B cell (primary cell): ENCODE results near the gene CCDC177. TPM values are rescaled to one million over a fixed set of nuclear protein-coding genes. Genes with fewer than 3 reads are reported as not detected.

Experiments used
- ATAC-seq: fragments of 200-7000 bp; cut with Tn5 transposase; one replicate; pipeline ENCODE4 v1.10.0; 2021; ENCODE audit warnings: low read depth, mild to moderate bottlenecking, moderate number of reproducible peaks, moderate library complexity
- CTCF ChIA-PET: fragments of 350-600 bp; sonication (Branson Sonifier 250); formaldehyde crosslinking; loops from one replicate; lab custom pipeline; 2021; ENCODE audit warnings: antibody characterized with exemption, inconsistent platforms; lab: Charles Lee
- POLR2A ChIA-PET: fragments of 350-600 bp; sonication (Branson Sonifier 250); formaldehyde crosslinking; loops from one replicate; lab custom pipeline; 2021; ENCODE audit warnings: antibody characterized with exemption; lab: Charles Lee
- DNase-seq: peaks from one replicate; pipeline ENCODE4 v3.0.0; 2013
- H2AFZ ChIP-seq: 2 replicates; pipeline ENCODE4 v1.6.1; 2012; ENCODE audit warnings: mild to moderate bottlenecking, low read depth, low read length; ENCODE audit not compliant: insufficient read depth, poor library complexity, severe bottlenecking
- H3K27ac ChIP-seq, 2 donors: 1 replicate in 1 of 2; 2 replicates in 1 of 2; pipeline ENCODE4 v1.5.1; 2012 to 2013; ENCODE audit warnings: low read length in 2 of 2, mild to moderate bottlenecking in 2 of 2, moderate library complexity in 1 of 2
- H3K27me3 ChIP-seq, 4 experiments: fragments of 200-600 bp in 1 of 4; sonication (generic) in 1 of 4; replicated peaks in 1 of 4; 1 replicate in 2 of 4; 2 replicates in 2 of 4; pipeline versions ENCODE4 v1.6.1 to v1.7.0; 2013 to 2016; ENCODE audit warnings: low read length in 3 of 4, mild to moderate bottlenecking in 2 of 4, mixed read lengths in 1 of 4, moderate library complexity in 1 of 4; ENCODE audit not compliant: insufficient read depth in 4 of 4, control insufficient read depth in 3 of 4; ENCODE audit errors: control extremely low read depth in 1 of 4
- H3K36me3 ChIP-seq, 2 experiments: replicated peaks in 1 of 2; 1 replicate in 1 of 2; 2 replicates in 1 of 2; pipeline versions ENCODE4 v1.6.1 to v1.7.1; 2013; ENCODE audit warnings: low read length in 1 of 2; ENCODE audit not compliant: insufficient read depth in 2 of 2, control insufficient read depth in 1 of 2; ENCODE audit errors: control extremely low read depth in 1 of 2, extremely low read depth in 1 of 2
- H3K4me1 ChIP-seq, 2 donors: fragments of 200-600 bp in 1 of 2; sonication (generic) in 1 of 2; 1 replicate in 1 of 2; 2 replicates in 1 of 2; pipeline versions ENCODE4 v1.5.1 to v1.6.1; 2013 to 2017; ENCODE audit warnings: low read length in 2 of 2; ENCODE audit not compliant: control insufficient read depth in 2 of 2, insufficient read depth in 2 of 2
- H3K4me2 ChIP-seq: replicated peaks from 2 replicates; pipeline ENCODE3; 2012; ENCODE audit warnings: mild to moderate bottlenecking, low read depth, low read length; ENCODE audit not compliant: poor library complexity, severe bottlenecking
- H3K4me3 ChIP-seq, 5 experiments: fragments of 200-600 bp in 1 of 5; sonication (generic) in 1 of 5; 1 replicate in 3 of 5; 2 replicates in 2 of 5; pipeline versions ENCODE4 v1.5.1 to v1.7.0; 2011 to 2016; ENCODE audit warnings: low read length in 4 of 5, mild to moderate bottlenecking in 4 of 5, low read depth in 2 of 5, control low read depth in 1 of 5, moderate library complexity in 1 of 5; ENCODE audit not compliant: insufficient read depth in 1 of 5; ENCODE audit errors: control extremely low read depth in 1 of 5, extremely low read depth in 1 of 5
- H3K79me2 ChIP-seq: fragments of 200-600 bp; sonication (generic); one replicate; pipeline ENCODE4 v1.6.0; 2016; ENCODE audit warnings: low read length; ENCODE audit not compliant: control insufficient read depth, insufficient read depth
- H3K9ac ChIP-seq: fragments of 200-600 bp; sonication (generic); 2 replicates; pipeline ENCODE4 v1.6.1; 2017; ENCODE audit warnings: mild to moderate bottlenecking, low read length, moderate library complexity
- H3K9me3 ChIP-seq, 3 donors: one replicate each; pipeline versions ENCODE4 v1.6.1 to v1.7.1; 2013; ENCODE audit warnings: low read length in 2 of 3; ENCODE audit not compliant: control insufficient read depth in 2 of 3, insufficient read depth in 1 of 3; ENCODE audit errors: control extremely low read depth in 1 of 3
- H4K20me1 ChIP-seq: 2 replicates; pipeline ENCODE4 v1.6.0; 2012; ENCODE audit warnings: mild to moderate bottlenecking, low read length; ENCODE audit not compliant: insufficient read depth, control insufficient read depth, poor library complexity, severe bottlenecking
- H3K27ac Mint-ChIP-seq: one replicate; pipeline ENCODE4 v1.8.0; 2021; ENCODE audit warnings: mixed read lengths
- H3K27me3 Mint-ChIP-seq: one replicate; pipeline ENCODE4 v1.8.0; 2021; ENCODE audit warnings: mixed read lengths
- H3K4me1 Mint-ChIP-seq: one replicate; pipeline ENCODE4 v1.8.0; 2021; ENCODE audit warnings: mixed read lengths
- H3K4me3 Mint-ChIP-seq: one replicate; pipeline ENCODE4 v1.8.0; 2021; ENCODE audit warnings: mixed read lengths
- H3K9me3 Mint-ChIP-seq: one replicate; pipeline ENCODE4 v1.8.0; 2022; ENCODE audit warnings: mixed read lengths; ENCODE audit not compliant: insufficient read depth
- EZH2 ChIP-seq: IDR thresholded peaks from 2 replicates; pipeline ENCODE4 v1.6.1; 2012; ENCODE audit warnings: borderline replicate concordance, low read depth, mild to moderate bottlenecking, moderate library complexity, low read length; ENCODE audit not compliant: insufficient read depth, poor library complexity, severe bottlenecking
- WGBS: methylation state at CpG from one replicate; pipeline ENCODE4 v1.1.5; 2013; ENCODE audit warnings: missing lambda C conversion rate; ENCODE audit not compliant: insufficient coverage; 5-methylcytosine and 5-hydroxymethylcytosine counted together
- intact Hi-C: fragments of 100-400 bp; cut with micrococcal nuclease; formaldehyde crosslinking; loops from one replicate; pipeline ENCODE4 v1.10.0; 2022
- polyA plus RNA-seq: library from polyadenylated mRNA; depleted of rRNA; stranded (reverse); fragments of >200 nt; gene quantifications from 2 replicates; pipeline ENCODE4 v1.2.3, GENCODE V29; 2012
- total RNA-seq, 2 donors: library from RNA; stranded (reverse); fragments of 120-200 nt in 1 of 2; gene quantifications; 1 replicate in 1 of 2; 2 replicates in 1 of 2; pipeline versions ENCODE4 v1.2.3 to v1.2.4, GENCODE V29; 2013 to 2022
- TF ChIP-seq, protein P1 (sequence below): fragments of 200-600 bp; IDR thresholded peaks from one replicate; pipeline ENCODE4 v1.8.0; 2022; ENCODE audit warnings: antibody characterized with exemption, mild to moderate bottlenecking

Gene CCDC177
- total and polyA plus RNA-seq, 2 donors (not counting 1 experiment from before 2014, with no cell fraction given) = not detected

DNA sequence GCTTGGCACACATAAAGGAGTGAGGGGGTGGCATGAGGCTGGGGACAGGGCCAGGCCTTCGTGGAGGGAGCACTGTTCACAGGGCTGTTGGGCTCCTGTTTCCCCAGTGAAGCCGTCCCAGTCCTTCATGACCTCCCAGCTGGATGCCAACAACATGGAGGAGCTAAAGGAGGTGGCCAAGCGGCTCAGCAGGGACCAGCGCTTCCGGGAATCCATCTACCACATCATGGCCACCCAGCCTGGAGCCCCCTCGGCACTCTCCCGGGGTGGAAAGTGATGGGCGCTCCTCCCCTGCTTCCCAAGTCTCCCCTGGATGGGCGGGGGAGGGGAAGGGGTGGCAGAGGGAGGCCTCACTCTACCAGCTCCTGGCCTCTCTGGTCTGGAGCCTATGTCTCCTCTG is 46.5 kb downstream of the CCDC177 start:
- no peak overlapping the region for H2AFZ ChIP-seq
- H3K36me3 ChIP-seq = no peaks in the 10 kb centered on the region
- ATAC-seq (no peak), DNase-seq (no peak)
- H3K9ac ChIP-seq = no peak overlapping the region
- H3K4me3 Mint-ChIP-seq = no peak overlapping the region
- H3K27ac ChIP-seq = no peak overlapping the region
- H3K4me1 Mint-ChIP-seq = no peaks in the 10 kb centered on the region
- no peak for TF ChIP-seq EZH2
- TF ChIP-seq, protein P1, sequence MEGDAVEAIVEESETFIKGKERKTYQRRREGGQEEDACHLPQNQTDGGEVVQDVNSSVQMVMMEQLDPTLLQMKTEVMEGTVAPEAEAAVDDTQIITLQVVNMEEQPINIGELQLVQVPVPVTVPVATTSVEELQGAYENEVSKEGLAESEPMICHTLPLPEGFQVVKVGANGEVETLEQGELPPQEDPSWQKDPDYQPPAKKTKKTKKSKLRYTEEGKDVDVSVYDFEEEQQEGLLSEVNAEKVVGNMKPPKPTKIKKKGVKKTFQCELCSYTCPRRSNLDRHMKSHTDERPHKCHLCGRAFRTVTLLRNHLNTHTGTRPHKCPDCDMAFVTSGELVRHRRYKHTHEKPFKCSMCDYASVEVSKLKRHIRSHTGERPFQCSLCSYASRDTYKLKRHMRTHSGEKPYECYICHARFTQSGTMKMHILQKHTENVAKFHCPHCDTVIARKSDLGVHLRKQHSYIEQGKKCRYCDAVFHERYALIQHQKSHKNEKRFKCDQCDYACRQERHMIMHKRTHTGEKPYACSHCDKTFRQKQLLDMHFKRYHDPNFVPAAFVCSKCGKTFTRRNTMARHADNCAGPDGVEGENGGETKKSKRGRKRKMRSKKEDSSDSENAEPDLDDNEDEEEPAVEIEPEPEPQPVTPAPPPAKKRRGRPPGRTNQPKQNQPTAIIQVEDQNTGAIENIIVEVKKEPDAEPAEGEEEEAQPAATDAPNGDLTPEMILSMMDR = no peak
- ChIA-PET POLR2A (no interaction called here), CTCF (no interaction called here)
- no peaks in the 10 kb centered on the region for H3K4me1 ChIP-seq
- H3K9me3 ChIP-seq = no peaks in the 10 kb centered on the region
- no peaks in the 10 kb centered on the region for H3K79me2 ChIP-seq
- no peaks in the 10 kb centered on the region for H4K20me1 ChIP-seq
- no peak overlapping the region for H3K4me2 ChIP-seq
- H3K4me3 ChIP-seq = no peak overlapping the region
- intact Hi-C loops = no loop called here
- H3K27ac Mint-ChIP-seq = no peak overlapping the region
- no peaks in the 10 kb centered on the region for H3K9me3 Mint-ChIP-seq
- peaks cover 0 to 3% (median 1%) of the 10 kb centered on the region in 4 experiments for H3K27me3 ChIP-seq
- peaks cover 29% of the 10 kb centered on the region for H3K27me3 Mint-ChIP-seq
- 81% methylated on average over 2 of the region's 9 CpGs for WGBS

DNA sequence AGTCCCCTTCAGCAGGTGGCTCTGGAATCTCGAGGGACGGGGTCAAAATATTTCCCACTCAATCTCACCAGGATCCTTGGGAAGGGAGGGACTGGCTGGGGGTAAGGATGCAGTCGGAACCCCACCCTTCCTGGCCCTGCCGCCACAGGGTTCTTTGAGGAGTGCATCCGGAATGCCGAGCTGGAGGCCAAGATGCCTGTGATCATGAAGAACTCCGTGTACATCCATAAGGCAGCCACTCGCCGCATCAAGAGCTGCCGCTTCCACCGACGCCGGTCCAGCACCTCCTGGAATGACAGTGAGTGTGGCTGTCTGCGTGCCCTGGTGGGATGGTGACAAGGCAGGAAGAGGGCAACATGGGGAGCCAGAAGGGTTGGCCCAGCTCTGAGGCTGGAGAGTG is 47.0 kb downstream of the CCDC177 start:
- no peaks in the 10 kb centered on the region for H3K36me3 ChIP-seq
- no peaks in the 10 kb centered on the region for H3K79me2 ChIP-seq
- Mint-ChIP-seq H3K27ac (no peak overlapping the region), H3K27me3 (peaks cover 28% of the 10 kb centered on the region), H3K4me3 (no peak overlapping the region), H3K4me1 (no peaks in the 10 kb centered on the region), H3K9me3 (no peaks in the 10 kb centered on the region)
- H3K9ac ChIP-seq = no peak overlapping the region
- peaks cover 0 to 3% (median 1%) of the 10 kb centered on the region in 4 experiments for H3K27me3 ChIP-seq
- H4K20me1 ChIP-seq = no peaks in the 10 kb centered on the region
- ATAC-seq (no peak), DNase-seq (no peak)
- no peaks in the 10 kb centered on the region for H3K4me1 ChIP-seq
- 99% methylated on average over 10 of the region's 14 CpGs for WGBS
- no peaks in the 10 kb centered on the region for H3K9me3 ChIP-seq
- no peak overlapping the region for H3K4me3 ChIP-seq
- no peak overlapping the region for H3K27ac ChIP-seq
- TF ChIP-seq, protein P1 = no peak
- TF ChIP-seq EZH2 = no peak
- intact Hi-C loops = no loop called here
- no peak overlapping the region for H3K4me2 ChIP-seq
- H2AFZ ChIP-seq = no peak overlapping the region
- ChIA-PET CTCF (no interaction called here), POLR2A (no interaction called here)
